HepG2 (cell line): ENCODE data around the gene GRHPR. TPM values are rescaled to one million over a fixed set of nuclear protein-coding genes. Genes with fewer than 3 reads are reported as not detected.

Source experiments
- DMAP1 ChIP-seq: IDR thresholded peaks from 2 replicates; pipeline ENCODE4 v1.6.1; 2016
- EZH2 ChIP-seq: conservative IDR thresholded peaks from 2 replicates; pipeline ENCODE4 v1.6.1; 2012; ENCODE audit warnings: mild to moderate bottlenecking, low read depth, low read length, moderate library complexity
- FOXK1 ChIP-seq: sonication (generic); formaldehyde crosslinking; IDR thresholded peaks from 2 replicates; pipeline ENCODE4 v1.4.0; 2020; ENCODE audit warnings: low read depth, missing genetic modification reagents, borderline replicate concordance
- GATAD1 ChIP-seq: IDR thresholded peaks from 2 replicates; pipeline ENCODE4 v1.6.1; 2016; ENCODE audit warnings: missing genetic modification reagents, missing compliant biosample characterization
- MAX ChIP-seq: IDR thresholded peaks from 2 replicates; pipeline ENCODE4 v1.6.1; 2012; ENCODE audit warnings: inconsistent platforms
- MED8 ChIP-seq: sonication (generic); formaldehyde crosslinking; IDR thresholded peaks from 2 replicates; pipeline ENCODE4 v1.8.1; 2023; ENCODE audit warnings: mild to moderate bottlenecking, missing genetic modification reagents; ENCODE audit not compliant: insufficient replicate concordance
- NFATC3 ChIP-seq: sonication (generic); formaldehyde crosslinking; IDR thresholded peaks from 2 replicates; pipeline ENCODE4 v1.5.1; 2020; ENCODE audit warnings: mild to moderate bottlenecking, missing genetic modification reagents
- PAXIP1 ChIP-seq: sonication (generic); formaldehyde crosslinking; conservative IDR thresholded peaks from 2 replicates; pipeline ENCODE4 v1.4.0; 2020; ENCODE audit warnings: mild to moderate bottlenecking, missing genetic modification reagents, moderate library complexity
- POLR2A ChIP-seq, 2 experiments: IDR thresholded peaks; 2 replicates each; pipeline ENCODE4 v1.6.1; 2011; ENCODE audit warnings: low read depth in 2 of 2, low read length in 2 of 2, mild to moderate bottlenecking in 1 of 2, moderate library complexity in 1 of 2; ENCODE audit not compliant: insufficient read depth in 1 of 2
- PPARG ChIP-seq: conservative IDR thresholded peaks from 2 replicates; pipeline ENCODE4 v1.6.1; 2016; ENCODE audit warnings: missing biosample characterization, missing genetic modification reagents
- SMC3 ChIP-seq: IDR thresholded peaks from 2 replicates; pipeline ENCODE4 v1.6.1; 2011; ENCODE audit warnings: low read length, improper control_type of control experiment
- ZBTB34 ChIP-seq: sonication (generic); formaldehyde crosslinking; IDR thresholded peaks from 2 replicates; pipeline ENCODE4 v1.8.0; 2022; ENCODE audit warnings: mild to moderate bottlenecking, missing genetic modification reagents
- ZBTB38 ChIP-seq: sonication (generic); formaldehyde crosslinking; IDR thresholded peaks from 2 replicates; pipeline ENCODE4 v1.5.1; 2020; ENCODE audit warnings: mild to moderate bottlenecking, missing genetic modification reagents
- ZFP37 ChIP-seq: sonication (generic); formaldehyde crosslinking; IDR thresholded peaks from 2 replicates; pipeline ENCODE4 v1.4.0; 2020; ENCODE audit warnings: missing genetic modification reagents, borderline replicate concordance
- ZFP91 ChIP-seq: sonication (generic); formaldehyde crosslinking; IDR thresholded peaks from 2 replicates; pipeline ENCODE4 v1.9.0; 2022; ENCODE audit warnings: missing genetic modification reagents, mild to moderate bottlenecking, borderline replicate concordance
- ZMYM4 ChIP-seq: sonication (generic); formaldehyde crosslinking; IDR thresholded peaks from 2 replicates; pipeline ENCODE4 v1.8.1; 2023; ENCODE audit warnings: mild to moderate bottlenecking, missing genetic modification reagents
- ZNF124 ChIP-seq: sonication (generic); formaldehyde crosslinking; IDR thresholded peaks from 2 replicates; pipeline ENCODE4 v1.4.0; 2020; ENCODE audit warnings: missing genetic modification reagents
- ZNF143 ChIP-seq: sonication (generic); formaldehyde crosslinking; IDR thresholded peaks from 2 replicates; pipeline ENCODE4 v1.4.0; 2020; ENCODE audit warnings: missing genetic modification reagents
- ZNF264 ChIP-seq: sonication (generic); formaldehyde crosslinking; IDR thresholded peaks from 2 replicates; pipeline ENCODE4 v1.4.0; 2020; ENCODE audit warnings: missing genetic modification reagents
- ZNF691 ChIP-seq: sonication (generic); formaldehyde crosslinking; IDR thresholded peaks from 2 replicates; pipeline ENCODE4 v1.4.0; 2020; ENCODE audit warnings: missing genetic modification reagents, low read depth, mild to moderate bottlenecking, borderline replicate concordance
- ZNF761 ChIP-seq: sonication (generic); formaldehyde crosslinking; conservative IDR thresholded peaks from 2 replicates; pipeline ENCODE4 v1.4.0; 2020; ENCODE audit warnings: mild to moderate bottlenecking, missing genetic modification reagents
- polyA plus RNA-seq, 8 experiments: library from polyadenylated mRNA; depleted of rRNA in 3 of 8; stranded (reverse) in 7 of 8; unstranded in 1 of 8; fragments of >200 nt; fragmentation: Illumina TruSeq in 4 of 8; extraction: Trizol in 4 of 8; gene quantifications; 2 replicates each; pipeline versions ENCODE4 v1.2.1 to v1.2.3, GENCODE V29; 2011 to 2016; ENCODE audit warnings: low read depth in 4 of 8, missing spikeins in 1 of 8, mixed read lengths in 1 of 8; ENCODE audit not compliant: insufficient read depth in 1 of 8
- total RNA-seq, 5 experiments: library from RNA; depleted of rRNA; stranded (reverse); fragments of >200 nt; fragmentation: Illumina TruSeq; extraction: Trizol; gene quantifications; 2 replicates each; pipeline ENCODE4 v1.2.3, GENCODE V29; 2016; ENCODE audit warnings: low read depth in 1 of 5

The GRHPR gene
- total and polyA plus RNA-seq, 2 of the 13 experiments (the other 11 are each of a cell fraction or from before 2014, with no cell fraction given), result 113 to 115 TPM

GRCh38 chr9:37430841-37431597 lies 8.5 kb downstream of the GRHPR start (continued):
- TF ChIP-seq EZH2, result no peak
- no peak for TF ChIP-seq FOXK1
- TF ChIP-seq ZBTB34 (CRISPR knock-in tag), result peak; percentile 38; the same call in 1 of the 2 replicates
- no peak for TF ChIP-seq ZFP37 (CRISPR knock-in tag)
- no peak for TF ChIP-seq PPARG (CRISPR knock-in tag)
- TF ChIP-seq ZNF691 (CRISPR knock-in tag), result peak; percentile 40; the same call in 1 of the 2 replicates
- no peak for TF ChIP-seq ZNF143
- peak; percentile 81; the same call in 1 of the 2 replicates for TF ChIP-seq DMAP1 (CRISPR knock-in tag)
- TF ChIP-seq ZFP91, result peak; percentile 36; the same call in 1 of the 2 replicates
- TF ChIP-seq GATAD1, result no peak
- no peak for TF ChIP-seq ZNF124 (CRISPR knock-in tag)
- peak; percentile 15; the same call in 1 of the 2 replicates for TF ChIP-seq ZBTB38
- TF ChIP-seq POLR2A (IDR thresholded peaks at IDR 0.05; ENCODE audit: insufficient read depth in 1 of 2, low read depth in 2 of 2, low read length in 2 of 2), result peak in 1 of 2 experiments; percentile 15; a peak in 2 of 4 replicates
- TF ChIP-seq ZNF264 (CRISPR knock-in tag), result no peak
- TF ChIP-seq MED8, result no peak
- peak; percentile 83 for TF ChIP-seq MAX
- TF ChIP-seq ZMYM4 (CRISPR knock-in tag), result peak; percentile 51; the same call in 1 of the 2 replicates
- no peak; the same call in 1 of the 2 replicates for TF ChIP-seq SMC3
- TF ChIP-seq PAXIP1 (CRISPR knock-in tag), result peak; percentile 61
- TF ChIP-seq NFATC3, result no peak
- 0 out of 2 replicates have a peak, but pooled peaks have one; percentile 38 for TF ChIP-seq ZNF761 (CRISPR knock-in tag)
